Midbrain (tissue), 1 donor: Measurements from ENCODE around the gene MS4A18.
"Not testable (repeated sequence)": the region's sequence is repeated elsewhere in the genome, so short reads cannot be mapped to it uniquely, and the experiment has no call there.

Experiments
- DNase-seq: peaks from one replicate; lab custom pipeline; 2025; lab: John Stamatoyannopoulos, UW

The MS4A18 gene

GRCh38 chr11:60724420-60724819, at the start of gene MS4A18:
TSS of gene MS4A18 (plus strand) at chr11:60724720.
- no peak for DNase-seq

GRCh38 chr11:60678231-60678630, 46.3 kb upstream of the MS4A18 start:
- not testable (repeated sequence) for DNase-seq

- no peak for DNase-seq
Measured at GRCh38 chr11:60679879-60680278, 44.6 kb upstream of the MS4A18 start.

- DNase-seq = no peak
Measured at GRCh38 chr11:60680455-60681119, 43.9 kb upstream of the MS4A18 start.

GRCh38 chr11:60684541-60684848, 40.0 kb upstream of the MS4A18 start:
- DNase-seq = not testable (repeated sequence)

GRCh38 chr11:60691661-60692060, 32.9 kb upstream of the MS4A18 start:
- no peak for DNase-seq

- DNase-seq = no peak
Measured at GRCh38 chr11:60699284-60699691, 25.2 kb upstream of the MS4A18 start, which contains the start of gene MS4A8. TSS of gene MS4A8 (plus strand) at chr11:60699612. CDS start at chr11:60700861, 1,249 bp downstream.

- no peak for DNase-seq
Measured at GRCh38 chr11:60699936-60700335, 24.6 kb upstream of the MS4A18 start.

GRCh38 chr11:60700689-60701468, 23.6 kb upstream of the MS4A18 start:
- DNase-seq = no peak

GRCh38 chr11:60701469-60701818, 23.1 kb upstream of the MS4A18 start:
- DNase-seq = no peak

GRCh38 chr11:60703374-60703773, 21.1 kb upstream of the MS4A18 start:
- no peak for DNase-seq

- DNase-seq = no peak
Measured at GRCh38 chr11:60705895-60706294, 18.6 kb upstream of the MS4A18 start.

GRCh38 chr11:60706931-60707330, 17.6 kb upstream of the MS4A18 start:
- no peak for DNase-seq

- DNase-seq = no peak
Measured at GRCh38 chr11:60710482-60710881, 14.0 kb upstream of the MS4A18 start.

GRCh38 chr11:60711276-60711675, 13.2 kb upstream of the MS4A18 start:
- DNase-seq = no peak

GRCh38 chr11:60713423-60713822, 11.1 kb upstream of the MS4A18 start:
- not testable (repeated sequence) for DNase-seq

GRCh38 chr11:60717956-60718355, 6.6 kb upstream of the MS4A18 start:
- DNase-seq = no peak

GRCh38 chr11:60718524-60719316, 5.8 kb upstream of the MS4A18 start:
- DNase-seq = no peak

- DNase-seq = no peak
Measured at GRCh38 chr11:60719391-60719790, 5.1 kb upstream of the MS4A18 start.

GRCh38 chr11:60720460-60720859, 4.1 kb upstream of the MS4A18 start:
- no peak for DNase-seq

- no peak for DNase-seq
Measured at GRCh38 chr11:60725592-60725991, 1.1 kb downstream of the MS4A18 start.

- DNase-seq = no peak
Measured at GRCh38 chr11:60731586-60731985, 7.1 kb downstream of the MS4A18 start.

GRCh38 chr11:60734279-60734678, 9.8 kb downstream of the MS4A18 start:
- DNase-seq = no peak
